ENCODE data around the gene CCDC177. TPM values are rescaled to one million over a fixed set of nuclear protein-coding genes. Genes with fewer than 3 reads are reported as not detected.
A peak's percentile ranks its signal among the peaks of the same experiment; 100 is the strongest.

The CCDC177 gene
- total and polyA plus RNA-seq, 11 donors, result 0.06 TPM; not detected in 10

GRCh38 chr14:69593018-69593677 lies 18.5 kb upstream of the CCDC177 start:
- H3K4me3 ChIP-seq, result peak overlapping the region in 4 of 12 donors; percentile 1 to 28 (median 22)
- 47 to 59% (median 51%) methylated on average over 6 of the region's 6 CpGs for WGBS, 4 donors
- intact Hi-C loops (cut with DNase I), result no loop called here

GRCh38 chr14:69591317-69591716 lies 16.6 kb upstream of the CCDC177 start:
- WGBS, 4 donors, result 75 to 94% (median 87%) methylated on average over 2 of the region's 2 CpGs
- ATAC-seq (no peak), DNase-seq (no peak)
- H3K4me1 ChIP-seq, result peaks cover 0 to 15% (median 2%) of the 10 kb centered on the region in 12 donors
- TF ChIP-seq POLR2A (IDR thresholded peaks at IDR 0.05) (no peak), CTCF (IDR thresholded peaks at IDR 0.05) (no peak)
- no peak overlapping the region for H3K4me3 ChIP-seq
- H3K27ac ChIP-seq, result no peak overlapping the region
- no peaks in the 10 kb centered on the region for H3K27me3 ChIP-seq
- intact Hi-C loops (cut with DNase I), result no loop called here
- H3K9me3 ChIP-seq, result no peaks in the 10 kb centered on the region
- H3K36me3 ChIP-seq, result no peaks in the 10 kb centered on the region

More at GRCh38 chr14:69593018-69593677, 18.5 kb upstream of the CCDC177 start:
- H3K27ac ChIP-seq, result no peak overlapping the region
- no peaks in the 10 kb centered on the region for H3K9me3 ChIP-seq
- no peak for TF ChIP-seq CTCF (IDR thresholded peaks at IDR 0.05)
- no peak for TF ChIP-seq POLR2A (IDR thresholded peaks at IDR 0.05)
- peak in 1 of 5 donors; percentile 53 for DNase-seq
- H3K36me3 ChIP-seq, result no peaks in the 10 kb centered on the region
- peak in 2 of 4 donors; percentile 34 to 50 for ATAC-seq
- H3K4me1 ChIP-seq, result peaks cover 0 to 7% (median 0%) of the 10 kb centered on the region in 12 donors
- no peaks in the 10 kb centered on the region for H3K27me3 ChIP-seq

- H3K27ac ChIP-seq, result peak overlapping the region in 1 of 12 donors; percentile 60
Measured at GRCh38 chr14:69587389-69587788, 12.7 kb upstream of the CCDC177 start.

More at GRCh38 chr14:69587389-69587788, 12.7 kb upstream of the CCDC177 start:
- Histone ChIP-seq H3K4me1 (peaks cover 0 to 26% (median 6%) of the 10 kb centered on the region in 12 donors), H3K36me3 (no peaks in the 10 kb centered on the region), H3K27me3 (no peaks in the 10 kb centered on the region), H3K9me3 (no peaks in the 10 kb centered on the region), H3K4me3 (no peak overlapping the region)
- intact Hi-C loops (cut with DNase I), result loop anchor here in 1 of 10 donors (5.0 kb wide), 1 partner anchor 140 kb away; no protein-coding TSS in a partner anchor
- 53 to 65% (median 61%) methylated on average over 8 of the region's 8 CpGs for whole genome bisulfite sequencing, 4 donors
- TF ChIP-seq CTCF (IDR thresholded peaks at IDR 0.05) (no peak), POLR2A (IDR thresholded peaks at IDR 0.05) (no peak)
- DNase-seq, result no peak
- ATAC-seq, result peak in 2 of 4 donors; percentile 30 to 65
